ENCODE results near the gene GYS2.
"Not testable (repeated sequence)": the region's sequence is repeated elsewhere in the genome, so short reads cannot be mapped to it uniquely, and the experiment has no call there.

The GYS2 gene

DNA sequence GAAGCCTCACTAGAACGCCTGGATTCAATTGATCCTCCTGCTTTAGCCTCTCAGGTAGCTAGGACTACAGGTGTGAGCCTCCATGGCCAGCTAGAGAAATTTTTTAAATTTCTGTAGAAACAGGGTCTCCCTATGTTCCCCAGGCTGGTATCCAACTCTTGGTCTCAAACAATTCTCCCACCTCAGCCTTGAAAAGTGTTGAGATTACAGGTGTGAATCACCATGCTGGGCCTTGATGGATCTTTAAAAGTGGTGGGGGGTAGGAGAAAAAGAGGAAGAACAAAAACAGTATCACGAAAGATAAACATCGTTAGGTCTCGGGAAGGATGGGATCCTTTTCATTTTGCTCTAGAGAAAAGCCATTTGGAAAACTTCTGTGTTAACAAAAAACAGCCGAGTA lies 4.5 kb downstream of the GYS2 start:
- no peak for DNase-seq

DNA sequence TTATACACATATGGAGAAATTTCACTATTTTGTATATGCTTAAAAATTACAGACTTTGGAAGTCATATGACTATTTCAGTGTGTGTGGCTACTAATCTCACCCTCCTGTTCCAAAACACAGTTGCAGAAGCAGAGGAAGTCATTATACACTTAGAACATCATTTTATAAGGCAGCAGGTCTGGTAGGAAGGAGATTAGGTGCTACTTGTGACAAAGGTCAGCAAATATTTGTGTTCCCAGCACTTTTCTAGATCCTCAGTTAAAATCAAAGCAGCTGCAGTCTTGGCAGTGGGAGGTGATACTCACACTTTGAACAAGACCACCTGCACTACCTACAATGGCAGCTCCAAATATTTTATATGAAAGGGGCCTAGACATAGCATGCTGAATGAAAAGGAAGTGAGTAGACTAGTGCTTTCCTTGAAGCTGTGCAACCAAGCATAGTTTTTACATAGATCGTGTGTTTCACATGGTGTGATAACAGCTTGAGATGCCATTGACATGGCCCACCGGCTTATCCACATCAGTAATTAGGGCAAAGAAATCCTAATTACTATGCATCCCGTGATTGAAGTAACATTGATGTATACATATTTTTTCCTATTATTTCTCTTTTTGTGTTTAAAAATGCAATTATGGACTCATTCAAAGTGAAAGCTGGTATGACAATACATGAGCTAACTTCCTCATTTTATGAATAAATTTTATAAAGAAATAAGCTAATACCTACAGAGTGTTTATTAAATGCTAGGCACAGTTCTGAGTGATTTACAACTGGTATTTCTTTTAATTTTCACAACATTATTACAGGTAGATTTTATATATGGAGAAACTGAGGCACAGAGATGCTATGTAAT lies 5.3 kb downstream of the GYS2 start:
- no peak for DNase-seq

DNA sequence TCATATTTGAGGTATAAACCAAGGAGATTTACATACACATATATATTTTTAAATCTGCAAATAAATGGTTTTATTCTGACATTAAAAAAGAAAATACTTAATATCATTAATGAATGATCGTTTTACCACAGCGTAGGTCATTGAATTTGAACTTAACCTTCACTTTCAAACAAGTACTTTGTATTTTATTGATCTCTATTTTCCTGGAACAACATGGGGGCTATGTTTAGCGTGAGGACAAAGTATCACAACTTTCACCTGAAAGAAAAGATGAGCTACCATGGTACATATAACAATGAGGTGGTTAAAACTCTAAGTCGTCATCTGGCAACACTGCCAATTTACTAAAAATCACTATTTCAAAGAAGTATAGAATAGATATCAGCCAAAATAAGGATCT lies 6.0 kb downstream of the GYS2 start:
- no peak for DNase-seq

DNA sequence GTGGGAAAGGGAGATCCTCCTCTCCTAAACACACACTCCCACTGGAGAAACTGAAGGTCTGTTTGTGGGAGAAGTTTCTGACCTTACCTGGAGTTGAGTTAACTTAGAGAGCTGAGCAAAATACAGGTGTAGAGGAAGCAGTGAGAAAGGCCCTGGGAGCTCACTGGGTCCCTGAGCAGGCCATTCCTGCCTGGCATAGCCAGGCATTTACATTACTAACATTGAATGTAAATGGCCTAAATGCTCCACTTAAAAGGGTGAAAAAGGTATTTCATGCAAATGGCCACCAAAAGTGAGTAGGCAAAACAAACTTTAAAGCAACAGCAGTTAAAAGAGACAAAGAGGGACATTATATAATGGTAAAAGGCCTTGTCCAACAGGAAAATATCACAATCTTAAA lies 9.3 kb downstream of the GYS2 start:
- not testable (repeated sequence) for DNase-seq

DNA sequence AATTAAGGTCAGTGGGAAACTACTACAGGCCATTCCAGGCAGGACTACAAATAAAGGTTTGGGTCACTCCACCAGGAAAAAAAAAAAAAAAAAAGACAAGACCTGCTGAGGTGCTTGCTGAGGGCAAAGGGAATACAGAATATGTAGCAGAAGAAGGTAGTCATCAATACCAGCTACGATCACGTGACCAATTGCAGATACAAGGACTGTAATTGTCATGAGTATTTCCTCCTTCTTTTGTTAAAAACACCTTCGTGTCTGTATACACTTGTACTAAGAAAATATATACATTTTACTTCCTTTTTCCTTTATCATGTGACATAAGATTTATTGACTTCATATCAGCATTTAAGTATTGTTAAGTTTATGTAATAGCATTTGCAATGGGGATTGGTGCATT lies 19.2 kb downstream of the GYS2 start:
- DNase-seq, result no peak

DNA sequence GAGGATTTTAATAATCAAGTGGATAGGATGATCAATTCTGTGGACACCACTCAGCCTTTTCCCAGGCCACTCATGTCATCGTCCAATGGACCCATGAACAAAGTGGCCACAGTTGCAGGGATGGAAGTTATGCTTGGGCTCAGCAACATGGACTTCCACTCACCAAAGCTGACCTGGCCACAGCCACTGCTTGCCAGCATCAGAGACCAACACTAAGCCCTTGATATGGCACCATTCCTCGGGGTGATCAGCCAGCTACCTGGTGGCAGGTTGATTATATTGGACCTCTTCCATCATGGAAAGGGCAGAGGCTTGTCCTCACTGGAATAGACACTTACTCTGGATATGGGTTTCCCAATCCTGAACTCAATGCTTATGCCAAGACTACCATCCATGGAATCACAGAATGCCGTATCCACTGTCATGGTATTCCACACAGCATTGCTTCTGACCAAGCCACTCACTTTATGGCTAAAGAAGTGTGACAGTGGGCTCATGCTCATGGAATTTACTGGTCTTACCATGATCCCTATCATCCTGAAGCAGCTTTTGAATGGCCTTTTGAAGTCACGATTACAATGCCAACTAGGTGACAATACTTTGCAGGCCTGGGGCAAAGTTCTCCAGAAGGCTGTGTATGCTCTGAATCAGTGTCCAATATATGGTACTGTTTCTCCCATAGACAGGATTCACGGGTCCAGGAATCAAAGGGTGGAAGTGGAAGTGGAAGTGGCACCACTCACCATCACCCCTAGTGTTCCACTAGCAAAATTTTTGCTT lies 20.1 kb downstream of the GYS2 start:
- not testable (repeated sequence) for DNase-seq

DNA sequence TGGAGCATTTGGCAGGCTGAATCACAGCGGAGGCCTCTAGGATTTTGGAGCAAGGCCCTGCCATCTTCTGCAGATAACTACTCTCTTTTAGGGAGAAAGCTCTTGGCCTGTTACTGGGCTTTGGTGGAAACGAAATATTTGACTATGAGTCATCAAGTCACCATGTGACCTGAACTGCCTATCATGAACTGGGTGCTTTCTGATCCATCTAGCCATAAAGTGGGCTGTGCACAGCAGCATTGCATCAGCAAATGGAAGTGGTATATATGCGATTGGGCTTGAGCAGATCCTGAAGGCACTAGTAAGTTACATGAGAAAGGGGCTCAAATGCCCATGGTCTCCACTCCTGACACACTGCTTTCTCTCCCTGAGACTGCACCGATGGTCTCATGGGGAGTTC lies 21.1 kb downstream of the GYS2 start:
- DNase-seq, result no peak

DNA sequence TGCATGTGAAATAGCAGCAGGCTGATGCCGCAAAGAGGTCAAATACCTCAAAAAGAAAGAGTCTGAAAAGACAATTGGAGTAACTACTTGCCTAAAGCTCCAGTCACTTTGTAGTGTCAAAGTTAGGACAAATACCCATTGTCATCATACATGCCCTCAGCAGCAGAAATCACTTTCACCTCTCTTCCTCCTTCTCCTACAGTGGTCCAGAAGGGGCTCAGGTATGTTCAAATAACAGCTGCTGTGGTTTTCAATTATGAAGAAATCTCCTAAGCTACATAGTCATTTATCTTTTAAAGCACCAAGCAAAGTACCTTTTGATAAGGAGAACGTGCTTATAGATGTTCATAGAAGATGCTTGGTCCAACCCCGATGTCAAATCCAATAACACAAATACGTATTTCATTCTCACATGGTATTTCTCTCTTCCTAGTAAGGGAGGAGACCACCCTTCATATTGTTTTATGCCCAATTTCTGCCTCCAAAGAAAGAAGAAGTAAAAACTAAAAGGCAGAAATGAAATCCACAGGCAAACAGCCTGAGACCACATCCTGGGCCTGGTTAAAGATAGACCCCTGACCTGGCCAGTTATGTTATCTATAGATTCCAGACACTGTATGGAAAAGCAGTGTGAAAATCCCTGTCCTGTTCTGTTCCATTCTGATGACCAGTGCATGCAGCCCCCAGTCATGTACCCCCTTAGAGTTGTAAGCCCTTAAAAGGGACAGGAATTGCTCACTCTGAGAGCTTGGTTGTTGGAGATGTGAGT lies 23.7 kb downstream of the GYS2 start:
- no peak for DNase-seq

DNA sequence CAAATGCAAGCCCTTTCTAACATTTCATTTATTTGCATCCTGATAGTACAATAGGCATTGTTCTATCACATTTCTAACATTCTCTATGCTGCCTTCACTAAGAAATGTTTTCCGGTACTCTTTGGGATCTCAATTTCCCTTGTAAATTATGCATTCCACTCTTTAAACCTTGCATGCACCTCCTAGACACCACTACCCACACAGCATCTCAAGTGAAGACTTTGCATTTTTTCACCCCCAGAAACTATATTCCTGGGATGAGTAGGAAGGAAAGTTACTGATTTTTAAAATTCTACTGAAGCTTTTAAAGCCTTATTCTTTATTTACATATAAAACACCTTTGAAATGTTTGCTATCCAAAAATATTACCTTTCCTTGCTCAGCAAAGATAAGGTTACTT lies 27.1 kb downstream of the GYS2 start:
- no peak for DNase-seq

DNA sequence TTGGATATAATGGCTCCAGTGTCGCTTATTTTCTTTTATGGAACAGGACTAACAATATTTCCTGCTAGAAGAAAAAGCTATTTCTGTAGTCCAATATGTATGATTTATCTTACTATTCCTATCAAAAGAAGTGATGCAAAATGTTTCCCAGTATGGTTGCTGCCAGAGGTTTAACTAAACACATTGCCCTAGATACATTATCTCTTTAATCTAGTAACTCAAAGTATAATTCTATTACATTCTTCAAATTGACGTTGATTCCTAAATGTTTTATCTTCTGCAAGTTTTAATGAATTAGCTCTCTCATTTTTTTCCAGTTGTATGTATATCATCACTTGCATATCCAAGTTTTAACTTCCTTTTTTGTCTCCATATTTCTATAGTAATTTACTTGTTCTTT lies 28.2 kb downstream of the GYS2 start:
- DNase-seq, result no peak

DNA sequence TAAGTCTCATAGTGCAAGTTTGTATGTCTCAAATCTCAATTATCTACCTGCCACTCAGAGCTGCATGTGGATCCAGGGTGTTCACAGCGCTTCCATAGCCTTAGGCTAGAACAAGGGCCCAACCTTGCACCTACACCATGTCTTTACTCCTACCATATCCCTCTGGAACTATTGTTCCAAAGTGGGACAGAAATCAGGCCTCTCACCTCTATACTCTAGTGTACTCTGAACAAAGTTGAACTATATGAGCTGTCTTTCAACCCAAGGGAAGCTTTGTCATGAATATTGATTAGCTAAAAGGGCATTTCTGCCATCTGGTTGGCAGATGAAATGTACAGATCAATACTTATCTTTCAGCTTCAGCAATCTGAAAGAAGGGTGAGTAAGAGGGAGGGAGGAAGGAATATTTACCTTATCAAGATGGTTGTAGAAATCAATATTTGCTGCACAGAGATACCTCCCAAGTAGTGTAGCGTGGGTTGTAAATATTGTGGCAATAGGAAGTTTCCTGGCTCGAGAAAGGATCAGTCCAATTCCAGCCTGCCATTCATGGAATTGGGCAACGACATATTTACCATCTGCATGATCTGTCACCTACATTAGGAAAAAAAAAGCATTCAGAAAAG lies 30.8 kb downstream of the GYS2 start:
- no peak for DNase-seq

DNA sequence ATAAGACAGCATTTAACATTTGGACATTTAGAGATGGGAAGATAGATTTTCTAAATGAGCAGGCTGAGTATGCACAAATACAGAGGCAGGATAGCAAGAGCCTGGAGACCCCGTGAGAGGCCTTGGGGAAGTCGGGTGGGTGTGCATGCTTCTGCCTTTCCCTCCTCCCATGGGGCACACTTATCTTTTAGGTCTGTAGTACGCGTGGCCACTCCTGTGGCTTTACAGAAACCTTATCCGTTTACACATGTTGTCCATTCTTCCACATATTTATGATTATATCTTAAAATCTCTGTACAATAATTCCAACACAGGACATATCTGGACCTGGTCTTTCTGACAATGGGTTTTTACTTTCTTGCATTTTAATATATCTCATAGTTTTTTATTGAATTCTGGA lies 33.6 kb downstream of the GYS2 start:
- no peak for DNase-seq

DNA sequence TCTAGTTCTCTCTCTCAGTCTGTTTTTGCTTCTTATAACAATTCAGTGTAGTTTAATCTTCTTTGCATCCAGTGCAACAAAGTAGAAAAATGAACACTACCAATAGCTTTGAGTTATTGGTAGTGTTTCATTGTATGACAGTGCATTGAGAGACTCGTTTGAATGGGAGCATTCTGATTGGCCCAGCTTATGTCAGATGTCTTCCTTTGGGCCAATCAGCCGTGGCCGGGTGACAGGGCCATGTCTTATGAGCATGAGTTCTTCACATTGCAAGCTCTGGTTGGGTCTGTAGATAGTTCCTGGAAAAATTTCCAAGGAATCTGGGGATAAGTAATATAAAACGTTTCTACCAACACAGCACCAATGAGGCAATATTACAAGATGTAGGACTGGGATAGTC lies 36.5 kb downstream of the GYS2 start:
- DNase-seq, result no peak

DNA sequence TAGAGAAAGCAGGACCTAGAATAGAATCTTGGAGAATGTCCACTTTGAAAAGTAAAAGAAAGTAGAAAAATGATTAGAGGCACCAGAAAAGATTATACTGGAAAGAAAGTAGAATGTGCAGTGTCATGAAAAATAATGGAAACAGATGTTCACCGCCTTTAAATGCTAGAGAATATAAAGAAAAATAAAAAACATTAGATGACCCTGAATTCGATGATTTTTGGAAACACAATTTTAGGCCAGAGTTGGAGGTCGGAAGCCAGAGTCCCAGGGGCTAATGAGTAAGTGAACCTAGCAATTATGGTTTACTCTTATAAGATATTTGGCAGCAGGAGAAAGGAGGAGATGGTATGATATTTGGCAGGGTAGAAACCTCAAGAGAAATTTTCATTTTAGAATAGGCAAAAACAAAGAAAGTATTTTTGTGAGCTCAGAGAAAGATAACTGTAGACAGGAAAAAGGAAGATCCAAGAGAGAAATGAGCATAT lies 37.7 kb downstream of the GYS2 start:
- no peak for DNase-seq

DNA sequence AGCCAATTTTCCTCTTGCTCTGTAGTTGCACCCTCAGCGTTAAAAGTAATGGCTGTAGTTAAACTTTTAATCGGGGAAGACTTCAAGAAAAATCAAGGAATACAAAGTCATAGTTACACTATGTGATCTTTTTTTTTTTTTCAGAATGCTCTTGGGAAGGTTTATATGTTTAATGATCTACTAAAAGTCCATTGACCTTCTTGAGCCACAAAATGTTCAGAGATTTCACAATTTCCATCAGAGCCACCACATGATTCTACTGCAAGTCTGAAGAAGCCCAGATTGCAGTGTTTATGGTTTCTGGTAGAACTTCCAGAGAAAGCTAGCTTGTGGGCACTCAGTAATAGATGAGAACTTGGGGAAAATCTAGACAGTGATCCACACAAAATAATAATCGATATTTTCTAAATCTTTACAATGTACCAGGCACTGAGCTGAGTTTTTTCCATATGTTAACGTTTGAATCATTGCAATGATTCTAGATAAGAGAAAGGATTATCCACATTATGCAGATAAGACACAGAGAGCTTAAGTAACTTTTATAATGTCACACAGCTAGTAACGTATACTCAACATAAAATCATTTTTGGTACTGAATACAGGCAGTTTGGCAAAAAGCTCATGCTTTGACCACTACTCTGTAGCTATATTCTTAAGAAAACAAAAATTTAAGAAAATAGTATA lies 38.3 kb downstream of the GYS2 start:
- DNase-seq, result no peak

DNA sequence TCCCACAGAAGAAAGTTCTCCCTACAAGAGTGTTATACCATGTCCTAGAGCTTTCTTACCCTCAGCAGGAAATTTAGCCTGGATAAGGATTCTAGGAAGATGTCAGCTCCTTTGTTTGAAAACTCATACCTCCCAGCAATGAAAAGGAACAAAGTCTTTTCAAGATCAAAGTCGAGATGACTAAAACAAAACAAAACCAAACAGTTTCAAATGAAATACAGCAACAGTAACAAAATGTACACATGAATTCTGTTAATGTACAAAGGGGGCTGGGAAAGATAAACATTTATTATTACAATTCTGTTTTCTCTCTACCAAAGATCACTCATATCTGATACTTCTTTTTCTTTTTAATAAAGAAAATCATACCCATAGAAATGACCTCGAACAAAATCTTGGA lies 41.8 kb downstream of the GYS2 start:
- no peak for DNase-seq

DNA sequence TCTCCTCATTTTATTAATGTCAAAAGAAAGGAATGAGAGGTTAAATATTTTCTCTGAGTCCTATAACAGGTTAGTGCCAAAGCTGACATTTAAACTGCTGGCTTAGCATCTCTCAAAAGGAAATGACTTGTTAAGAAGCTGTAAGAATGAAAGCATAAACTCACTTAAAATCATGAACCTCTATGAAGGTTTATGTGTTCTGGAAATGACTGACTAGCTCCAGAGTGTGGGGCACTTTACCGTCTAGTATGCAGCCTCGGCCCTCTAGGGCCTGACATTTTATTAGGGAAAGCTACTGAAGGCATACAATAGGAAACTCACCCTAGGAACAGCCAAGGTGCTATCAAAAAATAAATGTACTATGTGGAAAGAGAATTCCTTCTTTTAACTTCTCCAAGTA lies 43.5 kb downstream of the GYS2 start:
- no peak for DNase-seq

DNA sequence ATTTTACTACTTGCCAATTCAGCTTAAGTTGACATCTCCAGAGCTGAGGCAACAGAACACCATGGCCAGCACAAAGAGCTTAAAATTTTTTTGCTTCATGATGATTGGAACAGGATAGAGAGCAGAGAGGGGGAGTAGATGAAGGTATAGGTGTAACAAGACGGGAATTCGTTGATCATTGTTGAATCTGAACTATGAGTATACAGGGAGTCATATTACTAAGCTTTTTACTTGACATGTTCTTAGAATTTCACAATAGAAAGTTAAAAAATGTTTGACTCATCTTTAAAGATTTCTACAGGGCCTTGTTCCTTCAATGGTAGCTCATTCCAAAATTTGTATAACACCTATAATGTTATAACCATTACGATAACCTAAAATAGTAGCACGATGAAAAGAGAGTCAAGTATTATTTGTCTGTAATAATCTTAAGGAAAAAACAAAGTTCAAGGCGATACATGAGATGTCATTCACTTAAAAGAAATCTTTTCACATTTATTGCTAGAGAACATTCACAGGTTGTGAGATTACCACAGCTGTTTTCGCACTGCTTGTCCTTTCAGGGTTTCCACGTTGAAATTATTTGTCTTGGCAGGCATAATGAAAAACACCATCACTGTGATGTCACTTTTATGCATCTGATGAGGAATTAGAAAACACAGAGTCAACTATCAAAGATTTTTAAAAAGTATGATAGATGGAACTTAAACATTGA lies 44.6 kb downstream of the GYS2 start:
- DNase-seq, result peak; percentile 63

DNA sequence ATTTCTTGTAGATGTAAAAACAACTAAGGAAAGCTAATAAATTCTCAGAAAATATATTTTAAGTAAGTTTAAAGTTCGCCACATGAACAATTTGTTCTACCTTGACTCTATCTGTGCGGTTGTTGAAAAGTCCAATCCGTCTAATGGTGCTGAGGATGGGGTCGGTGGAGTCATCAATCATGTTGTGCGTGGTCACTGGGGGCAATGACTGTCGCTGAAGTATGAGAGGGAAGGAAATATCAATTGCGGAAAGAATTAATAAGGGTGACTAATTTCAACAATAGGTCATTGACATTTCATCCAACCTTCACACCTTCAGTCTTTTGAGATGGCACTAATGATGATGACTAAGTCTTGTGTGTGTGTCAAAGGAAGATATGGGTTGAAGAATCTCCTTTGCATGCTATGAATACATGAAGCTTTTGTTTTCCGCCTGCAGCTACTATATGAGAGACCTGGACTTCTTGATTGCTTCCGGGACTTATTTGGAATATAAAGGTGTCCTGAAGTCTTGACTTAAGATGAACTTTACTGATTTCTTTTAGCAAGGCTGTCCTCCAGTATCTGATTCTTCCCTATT lies 46.5 kb downstream of the GYS2 start:
- no peak for DNase-seq

DNA sequence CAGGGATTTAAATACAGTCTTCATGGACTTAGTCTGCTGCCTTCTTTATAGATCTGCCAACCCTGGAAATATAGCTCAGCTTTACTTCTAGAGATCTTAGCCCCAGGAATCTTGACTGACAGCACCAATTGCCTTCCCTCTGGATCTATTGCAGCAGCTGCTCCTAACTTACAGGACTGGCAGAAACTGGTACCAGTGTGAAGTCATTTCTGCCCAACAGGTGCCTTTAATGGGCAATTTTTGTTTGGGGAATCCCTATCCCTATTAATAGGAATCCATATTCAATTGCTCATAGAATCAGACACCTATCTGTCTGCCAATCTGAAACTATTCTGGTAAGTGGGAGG lies 51.3 kb downstream of the GYS2 start:
- no peak for DNase-seq

DNA sequence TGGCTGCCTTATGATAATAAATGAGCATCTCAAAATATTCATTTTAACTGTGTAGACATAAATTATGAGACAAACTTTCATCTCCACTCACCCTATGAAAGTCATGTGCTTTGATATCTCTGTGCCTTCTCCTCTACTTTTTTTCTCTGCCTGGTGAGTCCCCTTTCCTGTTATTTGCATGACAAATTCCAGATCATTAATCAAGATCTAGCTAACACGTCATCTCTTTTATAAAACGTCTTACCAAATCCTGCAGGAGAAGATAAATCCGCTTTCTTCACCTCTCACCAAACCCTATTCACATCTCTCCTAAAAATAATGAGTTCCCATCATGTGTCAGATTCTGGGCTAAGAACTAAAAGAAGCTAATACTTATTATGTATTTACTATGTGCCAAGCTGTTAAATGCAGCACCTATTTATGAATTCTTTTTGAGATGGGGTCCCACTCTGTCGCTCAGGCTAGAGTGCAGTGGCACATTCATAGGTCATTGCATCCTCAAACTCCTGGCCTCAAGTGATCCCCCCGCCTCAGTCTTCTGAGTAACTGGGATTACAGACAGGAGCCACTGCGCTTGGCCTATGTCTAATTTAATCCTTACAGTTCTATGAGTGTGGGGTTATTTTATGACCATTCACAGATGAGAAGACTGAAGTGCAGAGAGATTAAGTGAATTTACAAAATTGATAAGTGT lies 51.9 kb downstream of the GYS2 start:
- no peak for DNase-seq

Measured in NCI-H226 (cell line).